HCT116 (cell line): ENCODE data around the gene TTC12. TPM values are rescaled to one million over a fixed set of nuclear protein-coding genes. Genes with fewer than 3 reads are reported as not detected.

Experiments
- ATAC-seq: fragments of 200-7000 bp; cut with Tn5 transposase; 2 replicates; pipeline ENCODE4 v1.9.1; 2020; ENCODE audit warnings: mild to moderate bottlenecking, moderate library complexity
- BruUV-seq: library from RNA; stranded (reverse); fragments of 400-500 nt; replicated peaks from 2 replicates; lab custom pipeline; 2021; lab: Mats Ljungman, UMichigan
- CTCF ChIA-PET: fragments of 300-600 bp; sonication (Branson Sonifier 250); formaldehyde crosslinking; loops from one replicate; lab custom pipeline; 2021; ENCODE audit warnings: antibody characterized with exemption; lab: Charles Lee
- POLR2A ChIA-PET: fragments of 300-600, 350-600 bp; sonication (Branson Sonifier 250); formaldehyde crosslinking; loops from one replicate; lab custom pipeline; 2021; ENCODE audit warnings: antibody characterized with exemption; lab: Charles Lee
- RAD21 ChIA-PET, 2 experiments: fragments of 300-600 bp; sonication (Branson Sonifier 250); formaldehyde crosslinking; loops; one replicate each; lab custom pipeline; 2023; ENCODE audit warnings: low total read pairs in 2 of 2; ENCODE audit not compliant: uncharacterized antibody in 2 of 2, unreplicated experiment in 2 of 2, low non-redundant PET in 1 of 2; lab: Charles Lee
- DNase-seq: peaks from one replicate; pipeline ENCODE4 v3.0.0-alpha.2; 2010; ENCODE audit warnings: low read depth, low spot score
- H2AFZ ChIP-seq: fragments of 200-600 bp; shearing (Covaris generic), sonication (generic); 2 replicates; pipeline ENCODE4 v1.6.1; 2017; ENCODE audit warnings: low read depth, mixed run types, mixed read lengths, antibody characterized with exemption, low read length; ENCODE audit not compliant: poor library complexity, severe bottlenecking
- H3K27ac ChIP-seq: 2 replicates; pipeline ENCODE4 v1.5.1; 2012; ENCODE audit warnings: low read depth, low read length
- H3K27me3 ChIP-seq: fragments of 200-600 bp; sonication (generic); 2 replicates; pipeline ENCODE4 v1.6.1; 2016; ENCODE audit warnings: mixed run types, low read length, mixed read lengths; ENCODE audit not compliant: insufficient read depth
- H3K36me3 ChIP-seq, 2 experiments: fragments of 200-500 bp in 1 of 2; fragments of 200-600 bp in 1 of 2; sonication (Bioruptor generic) in 1 of 2; sonication (generic) in 1 of 2; 2 replicates each; pipeline versions ENCODE4 v1.5.1 to v1.6.1; 2014 to 2016; ENCODE audit warnings: low read length in 2 of 2, inconsistent platforms in 1 of 2, mixed read lengths in 1 of 2, mixed run types in 1 of 2; ENCODE audit not compliant: insufficient read depth in 2 of 2, control insufficient read depth in 1 of 2
- H3K4me1 ChIP-seq, 2 experiments: fragments of 200-600 bp in 1 of 2; sonication (generic) in 1 of 2; 2 replicates each; pipeline versions ENCODE4 v1.5.1 to v1.6.1; 2012 to 2017; ENCODE audit warnings: low read length in 2 of 2, inconsistent platforms in 1 of 2, mild to moderate bottlenecking in 1 of 2, mixed read lengths in 1 of 2, mixed run types in 1 of 2, moderate library complexity in 1 of 2; ENCODE audit not compliant: insufficient read depth in 2 of 2, control insufficient read depth in 1 of 2
- H3K4me2 ChIP-seq: fragments of 200-600 bp; sonication (generic); 2 replicates; pipeline ENCODE4 v1.6.1; 2017; ENCODE audit warnings: mixed run types, low read length, mixed read lengths
- H3K4me3 ChIP-seq, 2 experiments: fragments of 200-600 bp in 1 of 2; sonication (generic) in 1 of 2; replicated peaks in 1 of 2; 2 replicates each; pipeline ENCODE4 v1.5.1; 2011 to 2016; ENCODE audit warnings: low read length in 2 of 2, control low read depth in 1 of 2, low read depth in 1 of 2, mild to moderate bottlenecking in 1 of 2, mixed read lengths in 1 of 2, mixed run types in 1 of 2
- H3K79me2 ChIP-seq: fragments of 200-600 bp; sonication (generic); 2 replicates; pipeline ENCODE4 v1.6.1; 2017; ENCODE audit warnings: mild to moderate bottlenecking, mixed run types, low read length, moderate library complexity, mixed read lengths; ENCODE audit not compliant: insufficient read depth
- H3K9ac ChIP-seq: fragments of 200-600 bp; sonication (generic); 2 replicates; pipeline ENCODE4 v1.6.1; 2016; ENCODE audit warnings: low read length, mixed read lengths
- H3K9me2 ChIP-seq: fragments of 200-600 bp; sonication (generic), shearing (Covaris generic); 2 replicates; pipeline ENCODE4 v1.6.1; 2017; ENCODE audit warnings: mixed run types, mild to moderate bottlenecking, moderate library complexity; ENCODE audit not compliant: insufficient read depth
- H3K9me3 ChIP-seq, 2 experiments: fragments of 200-500 bp in 1 of 2; fragments of 200-600 bp in 1 of 2; sonication (Bioruptor generic) in 1 of 2; sonication (generic) in 1 of 2; 2 replicates each; pipeline ENCODE4 v1.6.1; 2014 to 2017; ENCODE audit warnings: low read length in 2 of 2, mixed read lengths in 2 of 2, inconsistent platforms in 1 of 2, low read depth in 1 of 2, mild to moderate bottlenecking in 1 of 2, mixed run types in 1 of 2, moderate library complexity in 1 of 2; ENCODE audit not compliant: control insufficient read depth in 1 of 2, insufficient read depth in 1 of 2
- H4K20me1 ChIP-seq: fragments of 200-600 bp; sonication (generic), shearing (Covaris generic); 2 replicates; pipeline ENCODE4 v1.6.1; 2017; ENCODE audit warnings: mixed run types, mild to moderate bottlenecking, moderate library complexity; ENCODE audit not compliant: insufficient read depth
- CBX3 ChIP-seq: IDR thresholded peaks from 2 replicates; pipeline ENCODE4 v1.6.1; 2012; ENCODE audit warnings: low read depth
- EGR1 ChIP-seq: IDR thresholded peaks from 2 replicates; pipeline ENCODE4 v1.6.1; 2012; ENCODE audit warnings: low read depth
- ELF1 ChIP-seq: IDR thresholded peaks from 2 replicates; pipeline ENCODE4 v1.6.1; 2012; ENCODE audit warnings: low read depth, borderline replicate concordance
- EZH2 ChIP-seq: fragments of 200-600 bp; sonication (generic); IDR thresholded peaks from 2 replicates; pipeline ENCODE4 v1.6.1; 2017; ENCODE audit warnings: antibody characterized with exemption, mixed run types
- EZH2phosphoT487 ChIP-seq: fragments of 200-600 bp; IDR thresholded peaks from 2 replicates; pipeline ENCODE4 v1.6.1; 2018; ENCODE audit warnings: antibody characterized with exemption, borderline replicate concordance
- JUND ChIP-seq: IDR thresholded peaks from 2 replicates; pipeline ENCODE4 v1.6.1; 2012
- MAX ChIP-seq: IDR thresholded peaks from 2 replicates; pipeline ENCODE4 v1.6.1; 2012
- RAD21 ChIP-seq: IDR thresholded peaks from 2 replicates; pipeline ENCODE4 v1.6.1; 2012; ENCODE audit warnings: low read depth, mild to moderate bottlenecking
- SIN3A ChIP-seq: IDR thresholded peaks from 2 replicates; pipeline ENCODE4 v1.6.1; 2012; ENCODE audit warnings: low read depth
- SP1 ChIP-seq: IDR thresholded peaks from 2 replicates; pipeline ENCODE4 v1.6.1; 2012; ENCODE audit warnings: low read depth
- TCF7L2 ChIP-seq: IDR thresholded peaks from 2 replicates; pipeline ENCODE4 v1.7.0; 2011; ENCODE audit warnings: borderline replicate concordance, inconsistent platforms; ENCODE audit not compliant: insufficient read depth, insufficient read length; ENCODE audit errors: extremely low read depth
- ZBTB33 ChIP-seq: IDR thresholded peaks from 2 replicates; pipeline ENCODE4 v1.6.1; 2011; ENCODE audit warnings: mild to moderate bottlenecking, low read length, moderate library complexity; ENCODE audit not compliant: insufficient replicate concordance; ENCODE audit errors: extremely low read depth
- ZFX ChIP-seq: fragments of 450-650 bp; IDR thresholded peaks from 2 replicates; pipeline ENCODE4 v1.6.1; 2017
- ZNF274 ChIP-seq: fragments of 200-500 bp; sonication (Bioruptor generic); IDR thresholded peaks from 2 replicates; pipeline ENCODE4 v1.6.1; 2014; ENCODE audit warnings: mild to moderate bottlenecking, low read depth, low read length, inconsistent platforms
- intact Hi-C: fragments of 100-400 bp; cut with micrococcal nuclease; formaldehyde crosslinking; loops from 2 replicates; pipeline ENCODE4 v1.10.0; 2022
- total RNA-seq: library from RNA; stranded (reverse); gene quantifications from one replicate; pipeline ENCODE4 v1.2.1, GENCODE V29; 2021; ENCODE audit not compliant: unreplicated experiment
- TF ChIP-seq, protein P1 (sequence below), 3 experiments: fragments of 200-600 bp in 1 of 3; sonication (generic) in 1 of 3; IDR thresholded peaks in 2 of 3; conservative IDR thresholded peaks in 1 of 3; 2 replicates each; pipeline ENCODE4 v1.5.1; 2012 to 2017; ENCODE audit warnings: low read depth in 2 of 3, low read length in 2 of 3, antibody characterized with exemption in 1 of 3, borderline replicate concordance in 1 of 3, control low read depth in 1 of 3, mild to moderate bottlenecking in 1 of 3, mixed read lengths in 1 of 3, mixed run types in 1 of 3, moderate library complexity in 1 of 3; ENCODE audit not compliant: insufficient read depth in 1 of 3

The TTC12 gene
- total RNA-seq, 1 experiment from 2014 or later = 12.6 TPM

DNA sequence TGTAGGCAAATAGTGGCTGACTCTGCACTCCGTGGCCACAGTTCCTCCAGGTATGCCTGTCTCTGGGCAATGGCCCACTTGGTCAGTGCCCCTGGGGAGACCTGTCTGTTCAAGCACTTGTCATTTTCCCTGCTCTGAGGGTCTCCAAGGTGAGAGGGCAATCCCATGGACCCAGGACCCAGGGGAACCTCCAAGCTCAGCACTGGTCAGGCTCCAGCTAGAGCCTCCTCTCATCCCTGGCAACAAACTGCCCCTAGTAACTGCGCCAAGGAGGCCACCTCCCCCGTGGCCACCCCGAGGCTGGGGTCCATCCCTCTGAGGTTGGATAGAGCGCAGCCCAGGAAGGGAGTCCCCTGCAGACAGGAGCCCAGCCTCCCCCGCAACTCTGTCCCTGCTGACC, 72.5 kb downstream of the TTC12 start:
- peaks cover 2 to 10% of the 10 kb centered on the region in 2 experiments; a peak in 1 of 4 replicates for H3K4me1 ChIP-seq
- H3K9me3 ChIP-seq = no peaks in the 10 kb centered on the region
- no peaks in the 10 kb centered on the region for H4K20me1 ChIP-seq
- H3K4me3 ChIP-seq = no peak overlapping the region
- ATAC-seq = no peak
- intact Hi-C loops = no loop called here
- H3K79me2 ChIP-seq = no peaks in the 10 kb centered on the region
- no peak overlapping the region for H2AFZ ChIP-seq
- H3K27ac ChIP-seq = no peak overlapping the region
- no peak overlapping the region for H3K4me2 ChIP-seq
- ChIA-PET CTCF (no interaction called here), POLR2A (no interaction called here), RAD21 (no interaction called here)
- H3K9ac ChIP-seq = no peak overlapping the region
- H3K36me3 ChIP-seq = no peaks in the 10 kb centered on the region
- TF ChIP-seq SIN3A = no peak
- TF ChIP-seq ZBTB33 = no peak
- TF ChIP-seq, protein P1, sequence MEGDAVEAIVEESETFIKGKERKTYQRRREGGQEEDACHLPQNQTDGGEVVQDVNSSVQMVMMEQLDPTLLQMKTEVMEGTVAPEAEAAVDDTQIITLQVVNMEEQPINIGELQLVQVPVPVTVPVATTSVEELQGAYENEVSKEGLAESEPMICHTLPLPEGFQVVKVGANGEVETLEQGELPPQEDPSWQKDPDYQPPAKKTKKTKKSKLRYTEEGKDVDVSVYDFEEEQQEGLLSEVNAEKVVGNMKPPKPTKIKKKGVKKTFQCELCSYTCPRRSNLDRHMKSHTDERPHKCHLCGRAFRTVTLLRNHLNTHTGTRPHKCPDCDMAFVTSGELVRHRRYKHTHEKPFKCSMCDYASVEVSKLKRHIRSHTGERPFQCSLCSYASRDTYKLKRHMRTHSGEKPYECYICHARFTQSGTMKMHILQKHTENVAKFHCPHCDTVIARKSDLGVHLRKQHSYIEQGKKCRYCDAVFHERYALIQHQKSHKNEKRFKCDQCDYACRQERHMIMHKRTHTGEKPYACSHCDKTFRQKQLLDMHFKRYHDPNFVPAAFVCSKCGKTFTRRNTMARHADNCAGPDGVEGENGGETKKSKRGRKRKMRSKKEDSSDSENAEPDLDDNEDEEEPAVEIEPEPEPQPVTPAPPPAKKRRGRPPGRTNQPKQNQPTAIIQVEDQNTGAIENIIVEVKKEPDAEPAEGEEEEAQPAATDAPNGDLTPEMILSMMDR (IDR thresholded peaks at IDR 0.05 in 2 of 3, conservative IDR thresholded peaks at IDR 0.05 in 1 of 3; ENCODE audit: borderline replicate concordance in 1 of 3, insufficient read depth in 1 of 3, low read depth in 2 of 3, low read length in 2 of 3) = no peak
- TF ChIP-seq MAX = no peak
- no peak for TF ChIP-seq ZNF274
- TF ChIP-seq EZH2 = no peak
- TF ChIP-seq JUND = no peak
- TF ChIP-seq ZFX = no peak
- no peak for TF ChIP-seq SP1
- TF ChIP-seq RAD21 = no peak
- TF ChIP-seq TCF7L2 = no peak
- no peak for TF ChIP-seq EZH2phosphoT487
- no peak for TF ChIP-seq EGR1
- TF ChIP-seq CBX3 = no peak
- no peak for TF ChIP-seq ELF1
- no TSS peak for BruUV-seq
- no peaks in the 10 kb centered on the region for H3K27me3 ChIP-seq
- no peak for DNase-seq
- no peaks in the 10 kb centered on the region for H3K9me2 ChIP-seq
